NOMO-1 treated with dmso at 0.1 percent for 144 hours (cell line): ENCODE results near the gene GOLGA6L2.

Source experiments
- DNase-seq: peaks from one replicate; lab custom pipeline; 2025; ENCODE audit not compliant: unreplicated experiment; lab: John Stamatoyannopoulos, UW

GOLGA6L2 gene

DNA sequence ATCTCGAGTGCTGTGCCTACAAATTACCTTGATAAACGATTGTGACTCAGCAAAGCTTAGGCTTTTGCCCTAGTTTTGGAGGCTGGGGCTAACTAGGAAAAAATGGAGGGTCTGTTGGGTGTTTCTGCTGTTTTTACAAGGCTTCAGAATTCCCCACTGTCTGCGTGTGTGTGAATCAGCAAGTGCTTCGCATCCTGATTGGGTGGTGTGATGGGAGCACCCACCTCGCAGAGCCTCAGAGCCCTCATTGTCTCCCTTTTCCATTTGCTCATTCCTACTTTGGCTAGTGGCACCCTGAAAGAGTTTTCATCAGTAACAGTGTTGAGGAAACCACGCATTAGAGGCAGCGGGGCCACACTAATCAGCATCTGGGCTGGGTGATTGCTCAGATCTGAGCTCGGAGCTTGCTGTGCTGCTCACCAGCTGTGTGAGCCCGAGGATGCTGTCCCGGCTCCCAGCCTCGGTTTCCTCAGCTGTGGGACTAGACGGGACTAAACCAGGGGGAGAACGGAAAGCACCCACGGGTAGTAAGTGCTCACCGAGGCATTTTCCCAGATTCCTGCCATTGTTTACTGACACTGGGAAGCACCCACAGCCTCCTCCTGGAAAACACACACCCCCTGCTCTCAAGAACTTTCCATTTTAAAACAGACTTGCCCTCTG lies 51.9 kb downstream of the GOLGA6L2 start:
- DNase-seq = no peak
